ENCODE measurements around the gene MLANA. TPM values are rescaled to one million over a fixed set of nuclear protein-coding genes. Genes with fewer than 3 reads are reported as not detected.

Gene MLANA
- total and polyA plus RNA-seq, 4 donors, result 0.05 to 0.29 (median 0.16) TPM

DNA sequence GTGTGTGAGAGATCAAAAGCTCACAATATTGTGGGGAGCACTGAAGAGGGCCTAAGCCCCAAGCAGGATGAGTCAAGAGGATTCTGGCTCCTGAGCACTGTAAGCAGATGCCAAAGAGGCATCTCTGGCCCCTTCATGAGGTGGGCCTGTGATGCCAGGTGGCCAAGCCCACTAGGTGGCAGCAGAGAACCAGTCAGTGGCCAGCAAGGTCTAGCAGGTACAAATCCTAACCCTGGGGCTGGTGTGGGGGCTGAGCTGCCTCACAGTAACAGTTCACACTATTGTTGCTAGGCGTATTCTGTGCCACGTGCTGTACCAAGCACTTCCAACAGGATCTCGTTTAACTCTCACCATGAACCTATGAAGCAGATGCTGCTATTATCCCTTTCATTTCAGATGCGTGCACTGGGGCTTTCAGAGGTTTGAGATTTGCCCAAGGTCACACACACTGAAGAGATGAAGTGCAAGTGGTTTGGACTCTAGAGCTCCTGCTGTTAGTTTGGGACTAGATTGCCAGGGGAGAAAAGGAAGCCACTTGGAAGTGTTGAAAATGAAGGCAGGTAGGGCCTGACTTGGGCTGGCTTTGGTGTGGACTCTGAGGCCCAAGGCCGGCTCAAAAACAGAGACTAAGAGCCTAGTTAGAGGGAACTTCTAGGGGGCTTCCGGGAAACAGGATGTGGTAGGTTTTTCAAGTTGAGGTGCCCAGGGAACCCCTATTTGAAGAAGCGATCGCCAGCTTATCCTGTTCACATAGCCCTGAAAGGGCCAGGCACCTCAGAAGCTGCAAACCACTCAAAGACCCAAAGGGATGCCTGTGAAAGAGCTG, 4.4 kb upstream of the MLANA start:
- Histone ChIP-seq H3K27ac (ENCODE audit: low read depth in 1 of 2, low read length in 2 of 2) (no peak overlapping the region), H3K9ac (ENCODE audit: low read depth in 1 of 2, low read length in 2 of 2) (no peak overlapping the region), H3K4me1 (ENCODE audit: control insufficient read depth in 4 of 4, insufficient read depth in 4 of 4, low read length in 3 of 4) (peaks cover 0 to 3% (median 0%) of the 10 kb centered on the region in 4 donors), H3K9me3 (ENCODE audit: control insufficient read depth in 4 of 4, low read length in 3 of 4) (no peaks in the 10 kb centered on the region), H3K4me3 (ENCODE audit: low read depth in 1 of 3, low read length in 3 of 3) (no peak overlapping the region), H3K36me3 (ENCODE audit: control insufficient read depth in 4 of 4, insufficient read depth in 3 of 4, low read depth in 1 of 4, low read length in 3 of 4) (no peaks in the 10 kb centered on the region), H3K27me3 (ENCODE audit: control insufficient read depth in 4 of 4, insufficient read depth in 4 of 4, low read length in 3 of 4) (no peaks in the 10 kb centered on the region)
- peak; percentile 87 for DNase-seq (ENCODE audit: low spot score)
- WGBS, result 61% methylated on average over 8 of the region's 8 CpGs
- TF ChIP-seq, protein P1, sequence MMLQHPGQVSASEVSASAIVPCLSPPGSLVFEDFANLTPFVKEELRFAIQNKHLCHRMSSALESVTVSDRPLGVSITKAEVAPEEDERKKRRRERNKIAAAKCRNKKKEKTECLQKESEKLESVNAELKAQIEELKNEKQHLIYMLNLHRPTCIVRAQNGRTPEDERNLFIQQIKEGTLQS (IDR thresholded peaks at IDR 0.05), result no peak
- TF ChIP-seq HNF4G (IDR thresholded peaks at IDR 0.05) (no peak), HNF4A (conservative IDR thresholded peaks at IDR 0.05) (no peak), FOXA1 (IDR thresholded peaks at IDR 0.05) (no peak), RAD21 (IDR thresholded peaks at IDR 0.05) (peak; percentile 99), YY1 (IDR thresholded peaks at IDR 0.05) (no peak), JUND (IDR thresholded peaks at IDR 0.05) (no peak)
- TF ChIP-seq, protein P2, sequence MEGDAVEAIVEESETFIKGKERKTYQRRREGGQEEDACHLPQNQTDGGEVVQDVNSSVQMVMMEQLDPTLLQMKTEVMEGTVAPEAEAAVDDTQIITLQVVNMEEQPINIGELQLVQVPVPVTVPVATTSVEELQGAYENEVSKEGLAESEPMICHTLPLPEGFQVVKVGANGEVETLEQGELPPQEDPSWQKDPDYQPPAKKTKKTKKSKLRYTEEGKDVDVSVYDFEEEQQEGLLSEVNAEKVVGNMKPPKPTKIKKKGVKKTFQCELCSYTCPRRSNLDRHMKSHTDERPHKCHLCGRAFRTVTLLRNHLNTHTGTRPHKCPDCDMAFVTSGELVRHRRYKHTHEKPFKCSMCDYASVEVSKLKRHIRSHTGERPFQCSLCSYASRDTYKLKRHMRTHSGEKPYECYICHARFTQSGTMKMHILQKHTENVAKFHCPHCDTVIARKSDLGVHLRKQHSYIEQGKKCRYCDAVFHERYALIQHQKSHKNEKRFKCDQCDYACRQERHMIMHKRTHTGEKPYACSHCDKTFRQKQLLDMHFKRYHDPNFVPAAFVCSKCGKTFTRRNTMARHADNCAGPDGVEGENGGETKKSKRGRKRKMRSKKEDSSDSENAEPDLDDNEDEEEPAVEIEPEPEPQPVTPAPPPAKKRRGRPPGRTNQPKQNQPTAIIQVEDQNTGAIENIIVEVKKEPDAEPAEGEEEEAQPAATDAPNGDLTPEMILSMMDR (IDR thresholded peaks at IDR 0.05; ENCODE audit: low read depth, low read length, missing input control), result peak; percentile 92
- TF ChIP-seq, protein P3, sequence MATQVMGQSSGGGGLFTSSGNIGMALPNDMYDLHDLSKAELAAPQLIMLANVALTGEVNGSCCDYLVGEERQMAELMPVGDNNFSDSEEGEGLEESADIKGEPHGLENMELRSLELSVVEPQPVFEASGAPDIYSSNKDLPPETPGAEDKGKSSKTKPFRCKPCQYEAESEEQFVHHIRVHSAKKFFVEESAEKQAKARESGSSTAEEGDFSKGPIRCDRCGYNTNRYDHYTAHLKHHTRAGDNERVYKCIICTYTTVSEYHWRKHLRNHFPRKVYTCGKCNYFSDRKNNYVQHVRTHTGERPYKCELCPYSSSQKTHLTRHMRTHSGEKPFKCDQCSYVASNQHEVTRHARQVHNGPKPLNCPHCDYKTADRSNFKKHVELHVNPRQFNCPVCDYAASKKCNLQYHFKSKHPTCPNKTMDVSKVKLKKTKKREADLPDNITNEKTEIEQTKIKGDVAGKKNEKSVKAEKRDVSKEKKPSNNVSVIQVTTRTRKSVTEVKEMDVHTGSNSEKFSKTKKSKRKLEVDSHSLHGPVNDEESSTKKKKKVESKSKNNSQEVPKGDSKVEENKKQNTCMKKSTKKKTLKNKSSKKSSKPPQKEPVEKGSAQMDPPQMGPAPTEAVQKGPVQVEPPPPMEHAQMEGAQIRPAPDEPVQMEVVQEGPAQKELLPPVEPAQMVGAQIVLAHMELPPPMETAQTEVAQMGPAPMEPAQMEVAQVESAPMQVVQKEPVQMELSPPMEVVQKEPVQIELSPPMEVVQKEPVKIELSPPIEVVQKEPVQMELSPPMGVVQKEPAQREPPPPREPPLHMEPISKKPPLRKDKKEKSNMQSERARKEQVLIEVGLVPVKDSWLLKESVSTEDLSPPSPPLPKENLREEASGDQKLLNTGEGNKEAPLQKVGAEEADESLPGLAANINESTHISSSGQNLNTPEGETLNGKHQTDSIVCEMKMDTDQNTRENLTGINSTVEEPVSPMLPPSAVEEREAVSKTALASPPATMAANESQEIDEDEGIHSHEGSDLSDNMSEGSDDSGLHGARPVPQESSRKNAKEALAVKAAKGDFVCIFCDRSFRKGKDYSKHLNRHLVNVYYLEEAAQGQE (IDR thresholded peaks at IDR 0.05), result no peak

DNA sequence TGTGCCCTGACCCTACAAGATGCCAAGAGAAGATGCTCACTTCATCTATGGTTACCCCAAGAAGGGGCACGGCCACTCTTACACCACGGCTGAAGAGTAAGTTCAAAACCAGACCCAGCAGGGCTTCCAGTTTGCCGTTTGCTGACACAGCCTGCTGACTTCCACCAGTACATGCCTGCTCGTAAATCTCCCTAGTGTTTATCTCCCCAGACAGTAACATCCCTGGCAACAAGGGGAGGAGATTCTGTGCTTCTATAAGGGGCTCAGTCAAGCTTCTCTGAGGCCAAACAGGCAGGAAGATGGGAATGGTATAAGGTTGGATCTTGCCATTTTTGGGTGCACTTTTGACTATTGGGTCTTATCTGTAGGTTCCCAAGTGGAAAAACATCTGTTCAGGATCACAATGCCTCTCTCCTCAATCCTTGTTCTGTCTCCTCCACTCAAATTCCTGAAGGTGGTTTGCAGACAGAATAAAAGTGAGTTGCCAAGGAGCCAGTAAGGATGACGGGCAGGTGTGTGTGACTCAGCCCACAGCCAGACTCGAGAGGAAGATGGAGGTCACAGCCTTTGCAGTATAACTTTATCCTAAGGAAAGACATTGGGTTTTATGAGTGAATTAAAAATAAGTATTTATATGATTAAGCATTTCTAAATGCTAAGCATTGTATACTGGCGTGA, 1.9 kb downstream of the MLANA start:
- no peaks in the 10 kb centered on the region for H3K9me3 ChIP-seq (ENCODE audit: control insufficient read depth in 4 of 4, low read length in 3 of 4)
- 83% methylated on average over 7 of the region's 7 CpGs for WGBS
- no peak for DNase-seq (ENCODE audit: low spot score)

More for the DNA sequence above, 1.9 kb downstream of the MLANA start:
- no peak overlapping the region for H3K27ac ChIP-seq (ENCODE audit: low read depth in 1 of 2, low read length in 2 of 2)
- H3K36me3 ChIP-seq (ENCODE audit: control insufficient read depth in 4 of 4, insufficient read depth in 3 of 4, low read depth in 1 of 4, low read length in 3 of 4), result peaks cover 0 to 2% (median 0%) of the 10 kb centered on the region in 4 donors
- no peak overlapping the region for H3K4me3 ChIP-seq (ENCODE audit: low read depth in 1 of 3, low read length in 3 of 3)
- no peak for TF ChIP-seq JUND (IDR thresholded peaks at IDR 0.05)
- TF ChIP-seq, protein P4, sequence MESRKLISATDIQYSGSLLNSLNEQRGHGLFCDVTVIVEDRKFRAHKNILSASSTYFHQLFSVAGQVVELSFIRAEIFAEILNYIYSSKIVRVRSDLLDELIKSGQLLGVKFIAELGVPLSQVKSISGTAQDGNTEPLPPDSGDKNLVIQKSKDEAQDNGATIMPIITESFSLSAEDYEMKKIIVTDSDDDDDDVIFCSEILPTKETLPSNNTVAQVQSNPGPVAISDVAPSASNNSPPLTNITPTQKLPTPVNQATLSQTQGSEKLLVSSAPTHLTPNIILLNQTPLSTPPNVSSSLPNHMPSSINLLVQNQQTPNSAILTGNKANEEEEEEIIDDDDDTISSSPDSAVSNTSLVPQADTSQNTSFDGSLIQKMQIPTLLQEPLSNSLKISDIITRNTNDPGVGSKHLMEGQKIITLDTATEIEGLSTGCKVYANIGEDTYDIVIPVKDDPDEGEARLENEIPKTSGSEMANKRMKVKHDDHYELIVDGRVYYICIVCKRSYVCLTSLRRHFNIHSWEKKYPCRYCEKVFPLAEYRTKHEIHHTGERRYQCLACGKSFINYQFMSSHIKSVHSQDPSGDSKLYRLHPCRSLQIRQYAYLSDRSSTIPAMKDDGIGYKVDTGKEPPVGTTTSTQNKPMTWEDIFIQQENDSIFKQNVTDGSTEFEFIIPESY (IDR thresholded peaks at IDR 0.05), result no peak
- no peak overlapping the region for H3K9ac ChIP-seq (ENCODE audit: low read depth in 1 of 2, low read length in 2 of 2)
- H3K4me1 ChIP-seq (ENCODE audit: control insufficient read depth in 4 of 4, insufficient read depth in 4 of 4, low read length in 3 of 4), result peaks cover 3 to 17% (median 8%) of the 10 kb centered on the region in 4 donors
- H3K27me3 ChIP-seq (ENCODE audit: control insufficient read depth in 4 of 4, insufficient read depth in 4 of 4, low read length in 3 of 4), result no peaks in the 10 kb centered on the region

Data from liver (tissue), 9 donors.